Panc1 (cell line): ENCODE measurements around the gene RNF114. TPM values are rescaled to one million over a fixed set of nuclear protein-coding genes. Genes with fewer than 3 reads are reported as not detected.
"Not testable (repeated sequence)": the region's sequence is repeated elsewhere in the genome, so short reads cannot be mapped to it uniquely, and the experiment has no call there.

ENCODE experiments used
- ATAC-seq: fragments of 200-7000 bp; cut with Tn5 transposase; 2 replicates; pipeline ENCODE4 v1.9.1; 2020; ENCODE audit warnings: mild to moderate bottlenecking, moderate library complexity
- BruUV-seq: library from RNA; stranded (reverse); fragments of 400-500 nt; replicated peaks from 2 replicates; lab custom pipeline; 2021; lab: Mats Ljungman, UMichigan
- CTCF ChIA-PET: fragments of 300-600 bp; sonication (Branson Sonifier 250); formaldehyde crosslinking; loops from one replicate; lab custom pipeline; 2022; ENCODE audit warnings: antibody characterized with exemption; lab: Charles Lee
- POLR2A ChIA-PET: fragments of 300-600 bp; sonication (Branson Sonifier 250); formaldehyde crosslinking; loops from one replicate; lab custom pipeline; 2022; ENCODE audit warnings: antibody characterized with exemption; lab: Charles Lee
- DNase-seq: peaks from one replicate; pipeline ENCODE4 v3.0.0-alpha.2; 2010; ENCODE audit warnings: low read depth, low spot score
- H3K27ac ChIP-seq: 2 replicates; pipeline ENCODE4 v1.5.1; 2011; ENCODE audit warnings: mild to moderate bottlenecking, low read length, inconsistent platforms
- H3K27me3 ChIP-seq: fragments of 200-500 bp; sonication (Bioruptor generic); 2 replicates; pipeline ENCODE4 v1.6.0; 2014; ENCODE audit warnings: low read length, inconsistent platforms; ENCODE audit not compliant: control insufficient read depth, insufficient read depth
- H3K36me3 ChIP-seq: fragments of 200-500 bp; sonication (Bioruptor generic); 2 replicates; pipeline ENCODE4 v1.5.1; 2014; ENCODE audit warnings: inconsistent platforms, mild to moderate bottlenecking, low read length, moderate library complexity; ENCODE audit not compliant: control insufficient read depth, insufficient read depth
- H3K4me1 ChIP-seq: 2 replicates; pipeline ENCODE4 v1.5.1; 2011; ENCODE audit warnings: inconsistent platforms, mild to moderate bottlenecking, low read length, moderate library complexity; ENCODE audit not compliant: control insufficient read depth, insufficient read depth
- H3K4me3 ChIP-seq, 2 experiments: 2 replicates each; pipeline ENCODE4 v1.5.1; 2011 to 2012; ENCODE audit warnings: low read depth in 2 of 2, low read length in 2 of 2, mild to moderate bottlenecking in 2 of 2, inconsistent platforms in 1 of 2, moderate library complexity in 1 of 2
- H3K9me3 ChIP-seq: fragments of 200-500 bp; sonication (Bioruptor generic); 2 replicates; pipeline ENCODE4 v1.5.1; 2014; ENCODE audit warnings: low read depth, mild to moderate bottlenecking, inconsistent platforms, low read length, moderate library complexity; ENCODE audit not compliant: control insufficient read depth, insufficient read depth
- POLR2AphosphoS5 ChIP-seq: IDR thresholded peaks from 2 replicates; pipeline ENCODE4 v1.6.1; 2012; ENCODE audit warnings: mild to moderate bottlenecking, low read depth, low read length, moderate library complexity
- REST ChIP-seq, 2 experiments: IDR thresholded peaks; 2 replicates each; pipeline ENCODE4 v1.6.1; 2011 to 2012; ENCODE audit warnings: low read depth in 2 of 2, control low read depth in 1 of 2, low read length in 1 of 2, mild to moderate bottlenecking in 1 of 2, moderate library complexity in 1 of 2; ENCODE audit not compliant: insufficient read depth in 1 of 2
- SIN3A ChIP-seq: IDR thresholded peaks from 2 replicates; pipeline ENCODE4 v1.6.1; 2012; ENCODE audit warnings: low read depth, mild to moderate bottlenecking, low read length, moderate library complexity, borderline replicate concordance; ENCODE audit not compliant: insufficient read depth
- TCF7L2 ChIP-seq: IDR thresholded peaks from 2 replicates; pipeline ENCODE4 v1.6.1; 2011; ENCODE audit warnings: mild to moderate bottlenecking, low read depth, low read length, inconsistent platforms
- in situ Hi-C: cut with HindIII; loops from 2 replicates; pipeline ENCODE4 v1.10.0; 2016; ENCODE audit warnings: low sequenced_read_pairs, low pct_unique_long_range_greater_than_20kb
- intact Hi-C: fragments of 100-400 bp; cut with micrococcal nuclease; formaldehyde crosslinking; loops from one replicate; pipeline ENCODE4 v1.10.0; 2022; ENCODE audit not compliant: unreplicated experiment
- total RNA-seq: library from RNA; stranded (reverse); gene quantifications from one replicate; pipeline ENCODE4 v1.2.1, GENCODE V29; 2021; ENCODE audit not compliant: unreplicated experiment
- TF ChIP-seq, protein P1 (sequence below): fragments of 450-650 bp; IDR thresholded peaks from 2 replicates; pipeline ENCODE4 v1.5.1; 2017; ENCODE audit warnings: mild to moderate bottlenecking

The RNF114 gene
- total RNA-seq, 1 experiment from 2014 or later = 70.0 TPM

- DNase-seq = no peak
- BruUV-seq = no TSS peak
- no peaks in the 10 kb centered on the region for H3K27me3 ChIP-seq
- no peak for ATAC-seq
- intact Hi-C loops (no loop called here), in situ Hi-C loops (no loop called here)
- no peak for TF ChIP-seq SIN3A
- no peak for TF ChIP-seq TCF7L2
- no peak for TF ChIP-seq REST (IDR thresholded peaks at IDR 0.05; ENCODE audit: insufficient read depth in 1 of 2, low read depth in 2 of 2, low read length in 1 of 2)
- no peak for TF ChIP-seq POLR2AphosphoS5
- TF ChIP-seq, protein P1, sequence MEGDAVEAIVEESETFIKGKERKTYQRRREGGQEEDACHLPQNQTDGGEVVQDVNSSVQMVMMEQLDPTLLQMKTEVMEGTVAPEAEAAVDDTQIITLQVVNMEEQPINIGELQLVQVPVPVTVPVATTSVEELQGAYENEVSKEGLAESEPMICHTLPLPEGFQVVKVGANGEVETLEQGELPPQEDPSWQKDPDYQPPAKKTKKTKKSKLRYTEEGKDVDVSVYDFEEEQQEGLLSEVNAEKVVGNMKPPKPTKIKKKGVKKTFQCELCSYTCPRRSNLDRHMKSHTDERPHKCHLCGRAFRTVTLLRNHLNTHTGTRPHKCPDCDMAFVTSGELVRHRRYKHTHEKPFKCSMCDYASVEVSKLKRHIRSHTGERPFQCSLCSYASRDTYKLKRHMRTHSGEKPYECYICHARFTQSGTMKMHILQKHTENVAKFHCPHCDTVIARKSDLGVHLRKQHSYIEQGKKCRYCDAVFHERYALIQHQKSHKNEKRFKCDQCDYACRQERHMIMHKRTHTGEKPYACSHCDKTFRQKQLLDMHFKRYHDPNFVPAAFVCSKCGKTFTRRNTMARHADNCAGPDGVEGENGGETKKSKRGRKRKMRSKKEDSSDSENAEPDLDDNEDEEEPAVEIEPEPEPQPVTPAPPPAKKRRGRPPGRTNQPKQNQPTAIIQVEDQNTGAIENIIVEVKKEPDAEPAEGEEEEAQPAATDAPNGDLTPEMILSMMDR = no peak
- ChIA-PET POLR2A (no interaction called here), CTCF (no interaction called here)
- H3K36me3 ChIP-seq = no peaks in the 10 kb centered on the region
- no peak overlapping the region for H3K4me3 ChIP-seq
- no peaks in the 10 kb centered on the region for H3K9me3 ChIP-seq
- H3K27ac ChIP-seq = no peak overlapping the region
- H3K4me1 ChIP-seq = peaks cover 24% of the 10 kb centered on the region
These were observed 57.1 kb downstream of the RNF114 start for GRCh38 chr20:49993301-49993751.

GRCh38 chr20:49995586-49995985 is 59.4 kb downstream of the RNF114 start:
- Histone ChIP-seq H3K27ac (no peak overlapping the region), H3K27me3 (no peaks in the 10 kb centered on the region), H3K9me3 (no peaks in the 10 kb centered on the region), H3K4me1 (peaks cover 8% of the 10 kb centered on the region), H3K36me3 (no peaks in the 10 kb centered on the region), H3K4me3 (no peak overlapping the region)
- no TSS peak for BruUV-seq
- intact Hi-C loops (no loop called here), in situ Hi-C loops (no loop called here)
- no peak for ATAC-seq
- ChIA-PET POLR2A (interaction anchor here (0.6 kb wide), 1 partner anchor 19 kb away, joined by 11 read pairs; no protein-coding TSS in a partner anchor), CTCF (interaction anchor here (1.1 kb wide), 1 partner anchor 16 kb away, joined by 3 read pairs; no protein-coding TSS in a partner anchor)
- no peak for TF ChIP-seq REST (IDR thresholded peaks at IDR 0.05; ENCODE audit: insufficient read depth in 1 of 2, low read depth in 2 of 2, low read length in 1 of 2)
- no peak for TF ChIP-seq POLR2AphosphoS5
- no peak for DNase-seq

DNA sequence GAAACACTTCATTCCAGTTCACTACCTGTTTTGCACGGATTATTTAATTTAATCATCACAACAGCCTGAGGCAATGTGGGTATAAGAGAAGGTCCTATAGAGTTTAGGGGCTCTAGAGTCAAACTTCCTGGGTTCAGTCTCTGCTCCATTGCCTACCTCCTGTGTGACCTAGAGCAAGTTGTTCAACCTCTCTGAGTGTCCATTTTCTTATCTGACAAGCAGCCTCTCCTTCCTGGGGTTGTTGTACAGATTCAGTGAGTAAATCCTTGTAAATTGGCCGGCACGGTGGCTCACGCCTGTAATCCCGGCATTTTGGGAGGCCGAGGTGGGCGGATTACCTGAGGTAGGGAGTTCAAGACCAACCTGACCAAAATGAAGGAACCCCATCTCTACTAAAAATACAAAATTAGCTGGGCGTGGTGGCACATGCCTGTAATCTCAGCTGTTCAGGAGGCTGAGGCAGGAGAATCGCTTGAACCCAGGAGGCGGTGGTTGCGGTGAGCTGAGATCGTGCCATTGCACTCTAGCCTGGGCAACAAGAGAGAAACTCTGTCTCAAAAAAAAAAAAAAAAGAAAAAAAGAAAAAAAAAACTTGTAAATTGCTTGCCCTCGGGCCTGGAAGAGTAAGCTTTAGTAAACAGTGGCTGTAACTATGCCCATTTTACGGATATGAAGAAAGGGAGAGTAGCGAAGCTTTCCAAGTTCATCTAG is 62.4 kb downstream of the RNF114 start:
- ATAC-seq, BruUV-seq, DNase-seq, H3K27ac ChIP-seq, H3K36me3 ChIP-seq, H3K4me3 ChIP-seq, CTCF ChIA-PET, H3K9me3 ChIP-seq, intact Hi-C loops, H3K27me3 ChIP-seq, H3K4me1 ChIP-seq, in situ Hi-C loops: not testable (repeated sequence)
- POLR2A ChIA-PET = interaction anchor here (0.6 to 0.8 kb wide), 3 partner anchors 10 to 489 kb away, joined by 4 to 17 read pairs (median 8); no protein-coding TSS in a partner anchor
